Suprapubic skin (tissue), 4 donors: ENCODE data around the gene AJAP1.

Source experiments
- CTCF ChIP-seq, 2 donors: fragments of 200-600 bp in 1 of 2; fragments of 450-650 bp in 1 of 2; sonication (generic) in 1 of 2; IDR thresholded peaks; one replicate each; pipeline ENCODE4 v1.5.1; 2016 to 2019; ENCODE audit warnings: antibody characterized with exemption in 2 of 2, mild to moderate bottlenecking in 1 of 2, moderate library complexity in 1 of 2
- EP300 ChIP-seq: sonication (generic); formaldehyde crosslinking; IDR thresholded peaks from one replicate; pipeline ENCODE4 v1.6.1; 2017; ENCODE audit warnings: antibody characterized with exemption
- POLR2A ChIP-seq, 2 donors: fragments of 450-650 bp; IDR thresholded peaks; one replicate each; pipeline ENCODE4 v1.6.1; 2017; ENCODE audit warnings: antibody characterized with exemption in 2 of 2, mild to moderate bottlenecking in 2 of 2, moderate library complexity in 2 of 2
- POLR2AphosphoS5 ChIP-seq, 3 donors: sonication (generic); formaldehyde crosslinking; IDR thresholded peaks; one replicate each; pipeline ENCODE4 v1.6.1; 2017; ENCODE audit warnings: antibody characterized with exemption in 3 of 3

GRCh38 chr1:4684136-4684535, 29.7 kb downstream of the AJAP1 start:
- TF ChIP-seq CTCF (IDR thresholded peaks at IDR 0.05), result no peak
- no peak for TF ChIP-seq POLR2A (IDR thresholded peaks at IDR 0.05)
- no peak for TF ChIP-seq POLR2AphosphoS5 (IDR thresholded peaks at IDR 0.05)
- no peak for TF ChIP-seq EP300
